ENCODE measurements around the gene GPRASP2.

DNA sequence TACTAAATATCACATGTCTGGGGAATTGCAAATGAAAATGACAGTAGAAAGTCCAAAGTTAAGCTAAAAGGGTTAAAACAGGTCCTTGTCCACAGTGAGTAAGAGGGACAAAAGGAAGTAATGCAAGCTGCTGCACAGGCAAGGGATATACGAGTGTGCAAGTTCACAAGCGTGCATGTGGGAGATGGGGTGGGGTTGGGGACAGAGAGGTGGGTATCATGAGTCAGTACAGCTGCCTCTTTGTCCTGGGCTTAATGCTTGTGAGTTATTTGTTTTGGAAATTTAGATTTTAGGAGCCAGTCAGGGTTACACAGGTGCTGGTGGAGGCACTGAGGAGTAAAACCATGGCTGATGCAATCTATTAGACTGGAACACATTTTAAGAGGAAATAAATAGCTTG lies 3.3 kb upstream of the GPRASP2 start:
- TF ChIP-seq EP300 (IDR thresholded peaks at IDR 0.05), result no peak
- TF ChIP-seq, protein P1, sequence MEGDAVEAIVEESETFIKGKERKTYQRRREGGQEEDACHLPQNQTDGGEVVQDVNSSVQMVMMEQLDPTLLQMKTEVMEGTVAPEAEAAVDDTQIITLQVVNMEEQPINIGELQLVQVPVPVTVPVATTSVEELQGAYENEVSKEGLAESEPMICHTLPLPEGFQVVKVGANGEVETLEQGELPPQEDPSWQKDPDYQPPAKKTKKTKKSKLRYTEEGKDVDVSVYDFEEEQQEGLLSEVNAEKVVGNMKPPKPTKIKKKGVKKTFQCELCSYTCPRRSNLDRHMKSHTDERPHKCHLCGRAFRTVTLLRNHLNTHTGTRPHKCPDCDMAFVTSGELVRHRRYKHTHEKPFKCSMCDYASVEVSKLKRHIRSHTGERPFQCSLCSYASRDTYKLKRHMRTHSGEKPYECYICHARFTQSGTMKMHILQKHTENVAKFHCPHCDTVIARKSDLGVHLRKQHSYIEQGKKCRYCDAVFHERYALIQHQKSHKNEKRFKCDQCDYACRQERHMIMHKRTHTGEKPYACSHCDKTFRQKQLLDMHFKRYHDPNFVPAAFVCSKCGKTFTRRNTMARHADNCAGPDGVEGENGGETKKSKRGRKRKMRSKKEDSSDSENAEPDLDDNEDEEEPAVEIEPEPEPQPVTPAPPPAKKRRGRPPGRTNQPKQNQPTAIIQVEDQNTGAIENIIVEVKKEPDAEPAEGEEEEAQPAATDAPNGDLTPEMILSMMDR (IDR thresholded peaks at IDR 0.05), result no peak
- no peak for TF ChIP-seq POLR2A (IDR thresholded peaks at IDR 0.05)

Measured in tibial nerve (tissue), 4 donors.